Jurkat, Clone E6-1 (cell line): ENCODE measurements around the gene MYL5.
"Not testable (repeated sequence)": the region's sequence is repeated elsewhere in the genome, so short reads cannot be mapped to it uniquely, and the experiment has no call there.

Source experiments
- DNase-seq: peaks from one replicate; pipeline ENCODE4 v3.0.0-alpha.2; 2011; ENCODE audit warnings: low read depth, low spot score
- H3K4me3 ChIP-seq: 2 replicates; pipeline ENCODE4 v1.5.1; 2011; ENCODE audit warnings: mild to moderate bottlenecking, low read length, control low read depth, moderate library complexity

Gene MYL5

GRCh38 chr4:718460-718859 lies 44.1 kb downstream of the MYL5 start:
- H3K4me3 ChIP-seq: no peak overlapping the region
- DNase-seq: no peak

- DNase-seq: no peak
- H3K4me3 ChIP-seq: no peak overlapping the region
Measured at GRCh38 chr4:720111-720860, 45.9 kb downstream of the MYL5 start.

GRCh38 chr4:721261-722168 lies 47.2 kb downstream of the MYL5 start:
- H3K4me3 ChIP-seq: no peak overlapping the region

GRCh38 chr4:722169-722725 lies 47.9 kb downstream of the MYL5 start:
- H3K4me3 ChIP-seq: no peak overlapping the region
- no peak for DNase-seq

More at GRCh38 chr4:721261-722168, 47.2 kb downstream of the MYL5 start:
- no peak for DNase-seq

GRCh38 chr4:722851-723360 lies 48.6 kb downstream of the MYL5 start:
- H3K4me3 ChIP-seq: no peak overlapping the region
- no peak for DNase-seq

GRCh38 chr4:723751-724530 lies 49.6 kb downstream of the MYL5 start:
- no peak for DNase-seq
- H3K4me3 ChIP-seq: no peak overlapping the region

- no peak overlapping the region for H3K4me3 ChIP-seq
- no peak for DNase-seq
Measured at GRCh38 chr4:725391-726234, 51.3 kb downstream of the MYL5 start.

- H3K4me3 ChIP-seq: no peak overlapping the region
- DNase-seq: no peak
Measured at GRCh38 chr4:726235-726787, 52.0 kb downstream of the MYL5 start.

- no peak for DNase-seq
- no peak overlapping the region for H3K4me3 ChIP-seq
Measured at GRCh38 chr4:726838-727237, 52.5 kb downstream of the MYL5 start.

- DNase-seq: no peak
Measured at GRCh38 chr4:727576-727975, 53.2 kb downstream of the MYL5 start.

GRCh38 chr4:729336-730315 lies 55.3 kb downstream of the MYL5 start:
- H3K4me3 ChIP-seq: no peak overlapping the region
- no peak for DNase-seq

More at GRCh38 chr4:727576-727975, 53.2 kb downstream of the MYL5 start:
- no peak overlapping the region for H3K4me3 ChIP-seq

- no peak for DNase-seq
- no peak overlapping the region for H3K4me3 ChIP-seq
Measured at GRCh38 chr4:730511-730910, 56.2 kb downstream of the MYL5 start.

- DNase-seq, H3K4me3 ChIP-seq: not testable (repeated sequence)
Measured at GRCh38 chr4:730946-731904, 56.9 kb downstream of the MYL5 start.
